ENCODE data around the gene OPCML. TPM values are rescaled to one million over a fixed set of nuclear protein-coding genes. Genes with fewer than 3 reads are reported as not detected.

The OPCML gene
- total RNA-seq, 1 experiment from 2014 or later, result not detected

GRCh38 chr11:133162227-133162626 lies 370.1 kb downstream of the OPCML start:
- H3K9ac ChIP-seq (ENCODE audit: low read length), result no peak overlapping the region
- intact Hi-C loops (cut with micrococcal nuclease), result no loop called here
- ChIA-PET POLR2A (ENCODE audit: unreplicated experiment) (no interaction called here), CTCF (no interaction called here)
- ATAC-seq (no peak), DNase-seq (no peak)
- no peaks in the 10 kb centered on the region for H3K4me1 ChIP-seq (ENCODE audit: insufficient read depth, low read length)
- H3K9me2 ChIP-seq (replicated peaks; ENCODE audit: low read length), result no peaks in the 10 kb centered on the region
- H3K4me2 ChIP-seq (ENCODE audit: low read length), result no peak overlapping the region
- TF ChIP-seq CTCF (conservative IDR thresholded peaks at IDR 0.05; ENCODE audit: low read depth, low read length) (no peak), EZH2 (IDR thresholded peaks at IDR 0.05; ENCODE audit: low read length, unreplicated experiment) (no peak), EZH2phosphoT487 (IDR thresholded peaks at IDR 0.05; ENCODE audit: borderline replicate concordance, low read length) (no peak)
- H3K36me3 ChIP-seq (ENCODE audit: low read depth, low read length), result no peaks in the 10 kb centered on the region
- H3K27ac ChIP-seq (ENCODE audit: low read length), result no peak overlapping the region
- no peaks in the 10 kb centered on the region for H4K20me1 ChIP-seq (ENCODE audit: low read length)
- BruUV-seq (replicated peaks), result no TSS peak
- no peaks in the 10 kb centered on the region for H3F3A ChIP-seq (ENCODE audit: low read length, unreplicated experiment)
- peaks cover 28% of the 10 kb centered on the region; the same call in 1 of the 2 replicates for H3K27me3 ChIP-seq (ENCODE audit: low read length)
- H3K9me3 ChIP-seq (ENCODE audit: low read length), result peaks cover 12% of the 10 kb centered on the region; the same call in 1 of the 2 replicates
- H3K4me3 ChIP-seq (ENCODE audit: low read length), result no peak overlapping the region
- H3K79me2 ChIP-seq (ENCODE audit: low read length), result no peaks in the 10 kb centered on the region
- no peak overlapping the region for H2AFZ ChIP-seq (ENCODE audit: low read length)

DNA sequence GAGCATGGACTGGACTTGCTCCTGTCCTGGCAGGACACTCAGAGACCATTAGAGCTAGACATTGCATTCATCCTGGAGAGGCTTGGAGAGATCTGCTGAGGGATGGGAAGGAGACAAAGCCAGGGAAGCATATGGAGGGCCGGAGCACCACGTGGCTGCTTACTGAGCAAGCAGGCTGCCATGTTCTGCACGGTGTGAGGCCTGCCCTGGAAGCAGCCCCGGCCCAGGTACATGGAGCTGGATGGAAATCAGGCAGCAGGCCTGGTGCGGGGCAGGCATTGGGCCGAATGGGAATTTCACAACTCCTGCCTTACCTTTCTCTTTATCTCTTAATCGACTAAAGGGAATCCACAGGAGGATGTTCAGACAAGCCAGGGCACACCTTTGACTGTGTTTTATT lies 371.5 kb downstream of the OPCML start:
- Histone ChIP-seq H3K79me2 (ENCODE audit: low read length) (no peaks in the 10 kb centered on the region), H3K9me3 (ENCODE audit: low read length) (peaks cover 9% of the 10 kb centered on the region; the same call in 1 of the 2 replicates), H3K27me3 (ENCODE audit: low read length) (peaks cover 36% of the 10 kb centered on the region; the same call in 1 of the 2 replicates), H3K9me2 (replicated peaks; ENCODE audit: low read length) (no peaks in the 10 kb centered on the region), H3K4me2 (ENCODE audit: low read length) (no peak overlapping the region), H2AFZ (ENCODE audit: low read length) (no peak overlapping the region), H4K20me1 (ENCODE audit: low read length) (no peaks in the 10 kb centered on the region), H3K27ac (ENCODE audit: low read length) (no peak overlapping the region), H3K9ac (ENCODE audit: low read length) (no peak overlapping the region), H3K4me3 (ENCODE audit: low read length) (no peak overlapping the region), H3K36me3 (ENCODE audit: low read depth, low read length) (no peaks in the 10 kb centered on the region), H3F3A (ENCODE audit: low read length, unreplicated experiment) (no peaks in the 10 kb centered on the region), H3K4me1 (ENCODE audit: insufficient read depth, low read length) (no peaks in the 10 kb centered on the region)
- ChIA-PET CTCF (no interaction called here), POLR2A (ENCODE audit: unreplicated experiment) (no interaction called here)
- intact Hi-C loops (cut with micrococcal nuclease), result no loop called here
- no peak for TF ChIP-seq EZH2 (IDR thresholded peaks at IDR 0.05; ENCODE audit: low read length, unreplicated experiment)
- no peak for TF ChIP-seq EZH2phosphoT487 (IDR thresholded peaks at IDR 0.05; ENCODE audit: borderline replicate concordance, low read length)
- no TSS peak for BruUV-seq (replicated peaks)
- no peak for ATAC-seq
- no peak for DNase-seq

GRCh38 chr11:133156986-133157745 lies 375.1 kb downstream of the OPCML start:
- H2AFZ ChIP-seq (ENCODE audit: low read length), result no peak overlapping the region
- no peaks in the 10 kb centered on the region for H3K79me2 ChIP-seq (ENCODE audit: low read length)
- CTCF ChIA-PET, result no interaction called here
- H4K20me1 ChIP-seq (ENCODE audit: low read length), result no peaks in the 10 kb centered on the region
- POLR2A ChIA-PET (ENCODE audit: unreplicated experiment), result no interaction called here
- TF ChIP-seq EZH2 (IDR thresholded peaks at IDR 0.05; ENCODE audit: low read length, unreplicated experiment), result no peak
- no peak for TF ChIP-seq CTCF (conservative IDR thresholded peaks at IDR 0.05; ENCODE audit: low read depth, low read length)
- TF ChIP-seq EZH2phosphoT487 (IDR thresholded peaks at IDR 0.05; ENCODE audit: borderline replicate concordance, low read length), result no peak
- no peak overlapping the region for H3K9ac ChIP-seq (ENCODE audit: low read length)
- DNase-seq (no peak), ATAC-seq (no peak)
- no peaks in the 10 kb centered on the region for H3K9me2 ChIP-seq (replicated peaks; ENCODE audit: low read length)
- H3F3A ChIP-seq (ENCODE audit: low read length, unreplicated experiment), result no peaks in the 10 kb centered on the region
- H3K27ac ChIP-seq (ENCODE audit: low read length), result no peak overlapping the region
- H3K27me3 ChIP-seq (ENCODE audit: low read length), result peaks cover 40% of the 10 kb centered on the region; the same call in 1 of the 2 replicates
- H3K4me2 ChIP-seq (ENCODE audit: low read length), result no peak overlapping the region
- no TSS peak for BruUV-seq (replicated peaks)
- H3K36me3 ChIP-seq (ENCODE audit: low read depth, low read length), result no peaks in the 10 kb centered on the region
- no peaks in the 10 kb centered on the region for H3K4me1 ChIP-seq (ENCODE audit: insufficient read depth, low read length)
- no peak overlapping the region for H3K4me3 ChIP-seq (ENCODE audit: low read length)
- intact Hi-C loops (cut with micrococcal nuclease), result no loop called here
- H3K9me3 ChIP-seq (ENCODE audit: low read length), result peaks cover 5% of the 10 kb centered on the region; the same call in 1 of the 2 replicates

All from PC-3 (cell line).